ENCODE measurements around the gene FAXC. TPM values are rescaled to one million over a fixed set of nuclear protein-coding genes. Genes with fewer than 3 reads are reported as not detected.

FAXC gene
- total RNA-seq, 1 donor from 2014 or later, result not detected

Other genes starting within 250 kb of the FAXC start
- gene COQ3, start 44.5 kb upstream of the FAXC start, total RNA-seq, result 7.0 TPM
- gene PNISR, start 75.6 kb upstream of the FAXC start, total RNA-seq, result 66.4 TPM
- gene USP45, start 165.7 kb upstream of the FAXC start, total RNA-seq, result 12.7 TPM
- gene CCNC, start 219.0 kb upstream of the FAXC start, total RNA-seq, result 45.3 TPM

All from mesenteric fat pad (tissue), 1 donor.